ENCODE data around the gene HMG20A.
"Not testable (repeated sequence)": the region's sequence is repeated elsewhere in the genome, so short reads cannot be mapped to it uniquely, and the experiment has no call there.

Gene HMG20A

DNA sequence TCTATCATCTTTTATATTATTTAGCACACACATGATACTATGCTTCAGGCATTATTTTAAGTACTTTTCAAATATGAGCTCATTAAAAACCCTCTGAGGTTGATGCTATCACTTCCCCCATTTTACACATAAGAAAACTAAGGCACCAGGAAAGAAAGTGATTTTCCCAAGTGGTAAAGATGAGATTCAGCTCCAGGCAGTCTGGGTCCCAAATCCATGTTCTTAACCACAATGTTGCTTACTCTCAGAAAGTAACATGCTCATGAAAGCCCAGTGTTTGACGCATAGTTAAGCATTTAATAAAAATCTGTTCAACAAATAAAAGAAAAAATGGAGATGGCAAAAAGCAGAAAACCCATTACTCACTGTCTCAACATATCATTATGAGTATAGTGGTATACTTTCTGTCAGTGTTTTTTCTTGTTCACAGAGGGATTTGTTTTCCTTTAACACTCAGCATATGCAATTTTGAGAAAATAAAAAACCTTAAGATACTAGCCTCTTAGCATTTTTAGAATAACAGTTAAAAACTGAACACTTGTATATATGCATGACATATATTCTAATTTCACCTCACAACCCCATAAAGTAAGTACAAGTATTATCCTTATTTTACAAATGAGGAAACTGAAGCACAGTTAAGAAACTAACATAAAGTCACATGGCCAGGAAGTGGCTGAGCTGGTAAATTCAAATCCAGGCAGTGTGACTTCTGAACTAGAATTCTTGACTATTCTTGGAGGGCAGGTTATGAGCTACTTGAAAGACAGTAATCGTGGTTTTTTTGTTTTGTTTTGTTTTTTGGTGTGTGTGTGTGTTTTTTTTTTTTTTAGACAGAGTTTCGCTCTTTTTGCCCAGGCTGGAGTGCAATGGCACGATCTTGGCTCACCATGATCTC, 11.2 kb upstream of the HMG20A start:
- DNase-seq = peak; percentile 60

DNA sequence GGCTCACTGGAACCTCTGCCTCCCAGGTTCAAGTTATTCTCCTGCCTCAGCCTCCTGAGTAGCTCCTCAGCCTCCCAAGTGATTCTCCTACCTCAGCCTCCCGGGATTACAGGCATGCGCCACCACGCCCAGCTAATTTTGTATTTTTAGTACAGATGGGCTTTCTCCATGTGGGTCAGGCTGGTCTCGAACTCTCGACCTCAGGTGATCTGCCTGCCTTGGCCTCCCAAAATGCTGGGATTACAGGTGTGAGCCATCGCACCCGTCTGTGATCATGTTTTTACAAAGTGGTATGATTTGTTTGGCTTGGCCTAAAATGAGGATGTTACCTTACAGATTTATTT, 10.6 kb upstream of the HMG20A start:
- not testable (repeated sequence) for DNase-seq

DNA sequence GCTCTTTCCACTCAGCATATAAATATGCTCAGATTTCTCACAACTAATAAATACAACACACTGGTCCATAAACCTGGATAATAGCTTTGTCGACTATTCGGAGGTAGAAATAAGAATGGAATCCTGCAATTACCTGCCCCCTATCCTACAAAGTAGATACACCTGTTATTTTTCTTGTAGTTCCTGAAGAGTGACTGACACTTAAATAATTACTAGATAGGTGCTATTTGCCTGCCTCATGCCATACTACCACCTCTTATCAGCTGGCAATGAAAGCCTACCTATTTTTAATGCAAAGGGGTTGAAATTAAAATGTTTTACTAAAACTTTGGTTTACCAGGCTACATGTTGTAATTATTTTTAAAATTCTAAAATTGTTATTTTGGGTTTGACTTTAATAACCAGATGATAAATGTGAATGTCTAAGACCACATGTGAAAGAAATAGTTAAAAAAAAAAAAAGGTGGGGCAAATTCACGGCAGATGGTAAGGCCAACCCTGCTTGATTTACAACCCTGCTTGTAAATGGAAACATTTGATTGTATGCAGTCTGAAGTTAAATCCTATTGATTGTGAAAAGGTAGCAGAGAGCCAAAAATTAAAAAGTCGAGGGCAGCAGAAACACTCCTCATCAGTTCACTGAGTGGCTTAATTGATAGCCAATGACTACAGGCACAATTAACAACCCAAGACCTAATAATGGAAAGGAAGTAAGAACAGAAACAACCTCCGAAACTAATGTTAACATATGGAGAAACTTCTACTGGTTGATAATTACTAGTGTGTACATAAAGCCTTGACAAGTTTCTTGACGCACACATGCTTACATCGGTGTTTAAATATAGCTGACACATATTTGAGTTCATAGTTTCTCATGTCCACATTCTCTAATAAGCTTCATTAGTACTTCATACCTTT, 9.7 kb upstream of the HMG20A start:
- no peak for DNase-seq

GRCh38 chr15:77411619-77411976, 9.1 kb upstream of the HMG20A start:
- DNase-seq = no peak

DNA sequence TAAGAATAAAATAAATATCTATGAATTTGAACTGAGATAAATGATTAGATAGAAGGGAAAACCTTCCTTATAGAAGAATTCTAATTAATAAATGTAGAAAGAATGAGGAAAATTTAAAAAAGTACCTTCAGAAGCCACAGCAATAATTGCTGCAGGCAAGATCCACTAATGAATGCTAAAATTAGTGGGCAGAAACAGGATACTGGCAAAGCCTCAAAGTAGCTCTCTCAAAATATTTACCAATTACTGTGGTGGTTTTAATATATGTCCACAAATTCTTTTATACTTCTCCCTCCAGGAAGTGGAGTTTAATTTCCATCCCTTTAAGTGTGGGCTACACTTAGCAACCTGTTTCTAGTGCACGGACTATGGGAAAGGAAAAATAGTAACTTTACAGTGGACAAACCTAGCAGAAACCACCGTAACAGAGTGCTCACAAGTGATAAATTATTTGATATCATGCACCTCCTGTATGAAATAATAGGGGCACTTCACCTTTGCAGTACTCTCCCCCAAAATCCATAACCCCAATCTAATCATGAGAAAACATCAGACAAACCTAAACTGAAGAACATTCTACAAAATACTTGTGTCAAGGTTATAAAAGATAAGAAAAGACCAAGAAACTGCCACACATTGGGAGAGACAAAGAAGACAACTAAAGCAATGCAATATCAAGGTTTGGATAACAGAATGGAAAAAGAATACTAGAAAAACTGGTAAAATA, 7.6 kb upstream of the HMG20A start:
- DNase-seq = no peak

DNA sequence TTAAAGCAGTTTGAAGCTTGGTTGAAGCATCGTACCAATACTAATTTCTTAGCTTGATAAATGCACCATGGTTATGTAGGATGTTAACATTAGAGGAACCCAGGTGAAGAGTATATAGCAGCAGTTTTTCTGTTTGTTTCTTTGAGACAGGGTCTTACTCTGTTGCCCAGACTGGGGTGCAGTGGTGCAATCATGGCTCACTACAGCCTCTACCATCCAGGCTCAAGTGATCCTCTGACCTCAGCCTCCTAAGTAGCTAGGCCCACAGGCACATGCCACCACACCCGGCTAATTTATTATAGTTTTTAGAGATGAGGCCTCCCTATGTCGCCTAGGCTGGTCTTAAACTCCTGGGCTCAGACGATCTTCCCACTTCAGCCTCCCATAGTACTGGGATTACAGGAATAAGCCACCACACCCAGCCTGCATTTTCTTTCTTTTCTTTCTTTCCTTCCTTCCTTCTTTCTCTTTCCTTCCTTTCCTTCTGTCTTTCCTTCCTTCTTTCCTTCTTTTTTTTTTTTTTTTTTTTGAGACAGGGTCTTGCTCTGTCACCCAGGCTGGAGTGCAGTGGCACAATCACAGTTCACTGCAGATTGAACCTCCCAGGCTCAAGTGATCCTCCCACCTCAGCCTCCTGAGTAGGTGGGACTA, 6.9 kb upstream of the HMG20A start:
- no peak for DNase-seq

DNA sequence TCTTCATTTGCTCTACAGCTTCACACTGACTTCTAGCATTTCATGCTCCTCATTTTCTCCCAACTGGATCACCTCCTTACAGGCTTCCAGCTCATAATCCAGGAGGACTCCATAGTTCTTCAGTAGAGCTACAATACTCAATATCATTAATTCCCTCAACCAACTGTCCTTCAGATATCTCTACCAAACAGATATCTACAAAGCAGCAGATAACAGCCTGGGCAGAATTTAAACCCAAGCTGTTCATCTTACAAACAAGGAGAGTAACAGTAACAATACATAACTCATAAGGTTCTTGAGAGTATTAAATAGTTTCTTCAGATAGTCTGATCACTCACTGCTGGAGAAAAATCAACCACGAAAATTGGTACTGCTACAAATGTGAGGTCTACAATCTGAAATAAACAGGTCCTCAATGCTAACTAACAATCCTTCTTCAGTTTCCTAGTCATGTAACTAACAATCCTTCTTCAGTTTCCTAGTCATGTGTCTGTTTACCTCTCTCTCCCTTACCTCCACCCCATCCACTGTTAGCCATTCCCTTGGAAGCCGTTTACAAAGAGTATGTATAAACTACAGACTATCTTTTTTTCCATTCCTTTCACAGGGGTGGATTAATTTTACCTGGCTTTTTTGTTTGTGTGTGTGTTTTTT, 5.8 kb upstream of the HMG20A start:
- no peak for DNase-seq

- no peak for DNase-seq
These were observed 5.1 kb upstream of the HMG20A start for GRCh38 chr15:77415450-77416147.

DNA sequence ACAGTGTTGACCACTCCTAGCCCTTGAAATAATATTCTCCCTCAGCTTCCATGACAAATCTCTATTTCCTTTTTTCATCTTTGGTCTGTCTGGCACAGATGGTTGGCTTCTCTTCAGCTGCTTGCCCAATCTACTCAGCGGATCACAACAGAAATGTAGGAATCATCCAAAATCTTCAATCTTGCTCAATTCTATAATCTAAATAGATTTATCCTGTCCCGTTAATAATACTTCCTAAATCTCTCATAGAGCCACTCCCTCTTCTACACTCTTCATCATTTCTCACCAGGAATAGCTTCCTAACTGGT, 4.6 kb upstream of the HMG20A start:
- no peak for DNase-seq

DNA sequence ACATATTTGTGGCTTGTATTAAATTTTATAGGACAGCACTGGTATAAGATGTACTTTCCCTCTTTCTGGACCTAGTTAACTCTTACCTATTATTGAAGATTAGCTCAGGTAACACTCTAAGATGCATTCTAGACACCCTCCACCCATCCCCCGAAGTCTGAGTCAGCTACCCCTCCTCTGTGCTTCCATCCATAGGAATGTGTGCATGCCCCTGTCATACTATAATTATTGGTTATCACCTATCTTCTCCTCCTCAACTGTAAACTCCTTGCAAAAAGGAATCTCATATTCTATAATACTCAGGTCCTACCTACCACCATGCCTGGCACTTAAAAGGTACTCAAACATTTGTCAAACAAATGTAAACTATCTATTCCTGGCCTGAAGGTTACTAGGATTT, 3.7 kb upstream of the HMG20A start:
- no peak for DNase-seq

DNA sequence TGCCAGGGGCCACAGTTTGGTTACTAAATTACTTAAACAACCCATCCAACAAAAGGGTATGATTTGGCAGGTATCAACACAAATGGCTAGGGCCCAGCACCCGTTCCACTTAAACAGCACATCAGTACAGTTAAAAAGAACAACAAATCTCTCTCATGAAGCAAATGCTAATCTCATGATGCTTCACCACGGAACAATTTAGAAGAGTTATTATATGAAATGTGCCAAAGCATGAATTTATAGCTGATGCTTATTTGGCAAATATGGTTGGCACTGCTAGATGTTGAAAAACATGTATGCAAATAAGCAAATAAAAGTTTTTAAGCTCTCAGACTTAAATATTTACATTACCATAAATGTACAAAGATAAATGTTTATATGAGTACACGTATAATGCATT, 3.1 kb upstream of the HMG20A start:
- DNase-seq = no peak

DNA sequence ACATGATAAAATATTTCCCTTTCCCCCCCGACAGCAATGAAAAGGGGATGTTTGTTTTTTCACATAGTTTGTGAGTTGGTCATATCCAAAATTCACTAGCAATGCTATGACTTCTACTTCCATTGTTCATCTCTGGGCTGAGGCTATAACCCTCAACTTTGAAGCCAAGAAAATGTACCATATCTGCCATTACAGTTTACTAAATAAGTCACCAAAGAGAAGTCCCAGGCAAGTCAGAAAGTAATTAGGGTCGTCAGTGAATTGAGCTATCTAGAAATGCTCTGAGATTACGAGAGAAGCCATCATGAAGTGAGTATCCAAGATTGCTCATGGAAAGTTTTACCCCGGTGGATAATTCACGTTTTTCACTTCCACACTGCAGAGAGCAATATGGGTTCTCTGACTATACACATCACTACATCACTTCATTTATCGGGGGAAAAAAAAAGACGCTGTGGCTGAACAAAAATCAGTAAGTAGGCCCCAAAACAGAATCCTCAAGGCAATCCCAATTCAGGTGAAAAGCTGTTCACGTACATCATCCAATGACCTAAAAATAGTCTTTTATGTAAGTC, 2.2 kb upstream of the HMG20A start:
- no peak for DNase-seq

DNA sequence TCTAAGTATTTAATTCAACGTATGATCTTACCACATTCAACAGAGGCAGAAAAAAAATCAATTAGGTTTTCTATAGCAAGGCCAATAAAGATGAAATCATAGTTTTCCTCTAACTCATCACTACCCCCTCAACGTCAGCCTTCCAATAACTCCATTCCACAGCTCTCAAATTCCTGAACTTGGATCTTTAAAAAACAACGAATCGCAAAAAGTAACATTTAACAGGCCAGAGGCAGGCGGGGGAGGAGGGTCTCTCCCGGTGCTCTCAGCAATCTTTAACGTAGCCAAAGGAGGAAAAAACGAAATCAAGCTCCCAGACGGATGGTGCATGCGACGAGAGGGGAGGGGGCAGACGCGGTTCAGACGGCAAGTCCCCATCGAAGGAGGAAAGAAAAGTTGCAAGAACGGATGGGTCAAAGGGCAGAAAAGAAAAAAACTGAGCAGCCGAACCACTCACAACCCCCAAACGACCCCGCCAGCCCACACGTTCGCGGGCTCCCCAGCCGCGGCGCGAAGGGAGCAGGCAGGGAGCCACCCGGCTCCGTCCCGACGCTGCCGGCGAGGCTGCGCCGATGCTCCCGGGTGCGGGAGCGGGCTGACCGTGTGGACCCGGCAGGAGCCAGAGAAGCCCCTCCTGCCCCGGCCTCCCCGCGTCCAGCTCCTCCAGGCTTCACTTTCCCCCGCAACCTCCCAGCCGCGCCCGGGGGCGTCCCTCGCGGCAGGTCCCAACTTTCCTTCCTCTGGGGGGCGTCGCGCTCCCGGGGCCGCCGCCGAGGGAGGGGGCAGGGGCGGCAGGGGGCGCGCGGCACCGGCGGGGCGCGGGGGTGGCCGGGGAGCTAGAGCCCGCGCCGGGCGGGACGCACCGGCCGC, 1.5 kb upstream of the HMG20A start:
- no peak for DNase-seq

GRCh38 chr15:77419836-77420609, 665 bp upstream of the HMG20A start, which contains the start of gene PEAK1:
Gene PEAK1 (minus strand): TSS chr15:77420104. CDS start chr15:77181926, 238,178 bp downstream.
- peak; percentile 96 for DNase-seq

GRCh38 chr15:77421370-77421700, 647 bp downstream of the HMG20A start:
- no peak for DNase-seq

GRCh38 chr15:77425104-77425503, 4.4 kb downstream of the HMG20A start:
- no peak for DNase-seq

GRCh38 chr15:77426377-77426776, 5.7 kb downstream of the HMG20A start:
- DNase-seq = no peak

GRCh38 chr15:77426871-77427270, 6.2 kb downstream of the HMG20A start:
- no peak for DNase-seq

DNA sequence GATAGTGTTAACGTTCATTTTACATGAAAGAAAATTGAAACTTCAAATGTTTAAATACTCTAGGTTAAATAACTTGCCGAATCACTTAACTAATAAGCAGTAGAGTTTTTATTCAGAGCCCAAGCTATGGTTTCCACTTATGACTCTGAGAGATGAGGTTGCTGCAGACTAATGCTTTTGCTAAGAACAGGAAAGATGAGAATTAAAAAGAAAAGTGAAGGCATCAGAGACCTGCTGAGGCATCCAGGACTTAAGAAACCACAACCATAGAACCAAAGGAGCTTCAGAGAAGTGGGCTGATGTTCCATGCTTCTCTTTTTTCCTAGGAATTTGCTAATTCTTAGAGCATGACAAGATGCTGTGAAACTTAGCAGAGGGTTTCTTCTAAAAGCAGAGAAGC, 9.5 kb downstream of the HMG20A start:
- DNase-seq = no peak

GRCh38 chr15:77430652-77431051, 10.0 kb downstream of the HMG20A start:
- no peak for DNase-seq
